ENCODE measurements around the gene PKD1. TPM values are rescaled to one million over a fixed set of nuclear protein-coding genes. Genes with fewer than 3 reads are reported as not detected.

The PKD1 gene
- total and polyA plus RNA-seq, 2 of the 13 experiments (the other 11 are each of a cell fraction or from before 2014, with no cell fraction given): 22.1 to 23.0 TPM

- TF ChIP-seq, protein P1, sequence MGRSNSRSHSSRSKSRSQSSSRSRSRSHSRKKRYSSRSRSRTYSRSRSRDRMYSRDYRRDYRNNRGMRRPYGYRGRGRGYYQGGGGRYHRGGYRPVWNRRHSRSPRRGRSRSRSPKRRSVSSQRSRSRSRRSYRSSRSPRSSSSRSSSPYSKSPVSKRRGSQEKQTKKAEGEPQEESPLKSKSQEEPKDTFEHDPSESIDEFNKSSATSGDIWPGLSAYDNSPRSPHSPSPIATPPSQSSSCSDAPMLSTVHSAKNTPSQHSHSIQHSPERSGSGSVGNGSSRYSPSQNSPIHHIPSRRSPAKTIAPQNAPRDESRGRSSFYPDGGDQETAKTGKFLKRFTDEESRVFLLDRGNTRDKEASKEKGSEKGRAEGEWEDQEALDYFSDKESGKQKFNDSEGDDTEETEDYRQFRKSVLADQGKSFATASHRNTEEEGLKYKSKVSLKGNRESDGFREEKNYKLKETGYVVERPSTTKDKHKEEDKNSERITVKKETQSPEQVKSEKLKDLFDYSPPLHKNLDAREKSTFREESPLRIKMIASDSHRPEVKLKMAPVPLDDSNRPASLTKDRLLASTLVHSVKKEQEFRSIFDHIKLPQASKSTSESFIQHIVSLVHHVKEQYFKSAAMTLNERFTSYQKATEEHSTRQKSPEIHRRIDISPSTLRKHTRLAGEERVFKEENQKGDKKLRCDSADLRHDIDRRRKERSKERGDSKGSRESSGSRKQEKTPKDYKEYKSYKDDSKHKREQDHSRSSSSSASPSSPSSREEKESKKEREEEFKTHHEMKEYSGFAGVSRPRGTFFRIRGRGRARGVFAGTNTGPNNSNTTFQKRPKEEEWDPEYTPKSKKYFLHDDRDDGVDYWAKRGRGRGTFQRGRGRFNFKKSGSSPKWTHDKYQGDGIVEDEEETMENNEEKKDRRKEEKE (IDR thresholded peaks at IDR 0.05): no peak
- peak; percentile 48; the same call in 1 of the 2 replicates for TF ChIP-seq ZSCAN9 (CRISPR knock-in tag; IDR thresholded peaks at IDR 0.05; ENCODE audit: borderline replicate concordance)
- TF ChIP-seq ZFP37 (CRISPR knock-in tag; IDR thresholded peaks at IDR 0.05; ENCODE audit: borderline replicate concordance): no peak; the same call in none of the 2 replicates
- TF ChIP-seq SOX13 (IDR thresholded peaks at IDR 0.05): peak; percentile 34; the same call in 1 of the 2 replicates
- TF ChIP-seq SOX13 (CRISPR knock-in tag; conservative IDR thresholded peaks at IDR 0.05 in 1 of 2, IDR thresholded peaks at IDR 0.05 in 1 of 2): peak in 1 of 2 experiments; percentile 30; a peak in 2 of 4 replicates
- TF ChIP-seq THYN1 (CRISPR knock-in tag; IDR thresholded peaks at IDR 0.05; ENCODE audit: borderline replicate concordance, low read depth): no peak
- peak; percentile 35 for TF ChIP-seq ZNF781 (CRISPR knock-in tag; IDR thresholded peaks at IDR 0.05; ENCODE audit: borderline replicate concordance, not compliant biosample characterization)
- no peak for TF ChIP-seq ZNF333 (CRISPR knock-in tag; IDR thresholded peaks at IDR 0.05; ENCODE audit: borderline replicate concordance)
- TF ChIP-seq SRSF1 (optimal IDR thresholded peaks at IDR 0.05; ENCODE audit: low read depth, low read length): peak; percentile 70
- 0 out of 2 replicates have a peak, but pooled peaks have one; percentile 9 for TF ChIP-seq HMG20B (CRISPR knock-in tag; conservative IDR thresholded peaks at IDR 0.05)
- TF ChIP-seq ZNF678 (CRISPR knock-in tag; IDR thresholded peaks at IDR 0.05): no peak
- TF ChIP-seq SALL2 (CRISPR knock-in tag; IDR thresholded peaks at IDR 0.05): no peak
- TF ChIP-seq RBFOX2 (IDR thresholded peaks at IDR 0.05; ENCODE audit: low read depth, low read length): peak; percentile 59
- no peak for TF ChIP-seq IKZF1 (IDR thresholded peaks at IDR 0.05)
- TF ChIP-seq ZIK1 (CRISPR knock-in tag; IDR thresholded peaks at IDR 0.05; ENCODE audit: borderline replicate concordance, low read depth): peak; percentile 26; the same call in 1 of the 2 replicates
- no peak for TF ChIP-seq ZBTB8A (CRISPR knock-in tag; IDR thresholded peaks at IDR 0.05; ENCODE audit: borderline replicate concordance, low read depth)
- no peak for TF ChIP-seq CENPX (CRISPR knock-in tag; IDR thresholded peaks at IDR 0.05)
- TF ChIP-seq MED1 (CRISPR knock-in tag; IDR thresholded peaks at IDR 0.05): peak; percentile 74
- no peak for TF ChIP-seq RFXAP (CRISPR knock-in tag; IDR thresholded peaks at IDR 0.05; ENCODE audit: borderline replicate concordance)
- TF ChIP-seq SRSF9 (IDR thresholded peaks at IDR 0.05; ENCODE audit: borderline replicate concordance, insufficient read depth, low read depth, low read length, poor library complexity, severe bottlenecking): no peak
- peak; percentile 57; the same call in 1 of the 2 replicates for TF ChIP-seq ZNF605 (CRISPR knock-in tag; IDR thresholded peaks at IDR 0.05)
- TF ChIP-seq ZSCAN30 (CRISPR knock-in tag; IDR thresholded peaks at IDR 0.05): no peak
- TF ChIP-seq NCOA2 (CRISPR knock-in tag; IDR thresholded peaks at IDR 0.05): peak; percentile 58
- TF ChIP-seq HHEX (CRISPR knock-in tag; IDR thresholded peaks at IDR 0.05): no peak; the same call in 1 of the 2 replicates
- no peak for TF ChIP-seq ZNF549 (CRISPR knock-in tag; IDR thresholded peaks at IDR 0.05)
- TF ChIP-seq SRF (IDR thresholded peaks at IDR 0.05; ENCODE audit: low read depth, low read length): no peak
- no peak for TF ChIP-seq DDIT3 (CRISPR knock-in tag; IDR thresholded peaks at IDR 0.05)
- TF ChIP-seq, protein P2, sequence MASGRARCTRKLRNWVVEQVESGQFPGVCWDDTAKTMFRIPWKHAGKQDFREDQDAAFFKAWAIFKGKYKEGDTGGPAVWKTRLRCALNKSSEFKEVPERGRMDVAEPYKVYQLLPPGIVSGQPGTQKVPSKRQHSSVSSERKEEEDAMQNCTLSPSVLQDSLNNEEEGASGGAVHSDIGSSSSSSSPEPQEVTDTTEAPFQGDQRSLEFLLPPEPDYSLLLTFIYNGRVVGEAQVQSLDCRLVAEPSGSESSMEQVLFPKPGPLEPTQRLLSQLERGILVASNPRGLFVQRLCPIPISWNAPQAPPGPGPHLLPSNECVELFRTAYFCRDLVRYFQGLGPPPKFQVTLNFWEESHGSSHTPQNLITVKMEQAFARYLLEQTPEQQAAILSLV (CRISPR knock-in tag; IDR thresholded peaks at IDR 0.05; ENCODE audit: borderline replicate concordance): no peak
Measured at GRCh38 chr16:2039274-2040031, 96.2 kb downstream of the PKD1 start (continued).
